ENCODE measurements around the gene SAG.

GRCh38 chr2:233323851-233324250 lies 16.2 kb downstream of the SAG start:
- no peak for TF ChIP-seq POLR2AphosphoS5 (IDR thresholded peaks at IDR 0.05)
- no peak for TF ChIP-seq CTCF (IDR thresholded peaks at IDR 0.05)
- TF ChIP-seq POLR2A (IDR thresholded peaks at IDR 0.05) = no peak

Measured in transverse colon (tissue), 4 donors.